Measurements from ENCODE around the gene EI24.

DNA sequence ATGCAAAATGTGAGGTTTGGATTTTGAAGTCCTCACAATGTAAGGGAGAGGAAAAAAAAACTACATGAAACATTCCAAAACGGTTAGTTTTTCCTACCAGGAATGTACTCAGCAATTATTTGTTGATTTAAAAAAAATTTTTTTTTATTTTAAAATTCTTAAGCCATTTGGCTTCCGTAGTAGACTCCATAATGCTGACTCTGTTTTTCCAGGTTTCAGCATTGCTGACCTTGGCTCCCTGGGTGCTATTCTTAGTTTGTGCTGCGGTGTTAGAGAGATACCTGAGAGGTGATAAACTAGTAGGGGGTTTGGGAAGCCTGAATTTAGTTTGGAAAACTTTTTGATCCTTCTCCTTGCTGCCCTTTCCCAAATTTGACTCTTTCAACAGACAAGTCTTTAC, 33.9 kb downstream of the EI24 start:
- TF ChIP-seq RFX5 (IDR thresholded peaks at IDR 0.05; ENCODE audit: low read length), result no peak
- TF ChIP-seq, protein P1, sequence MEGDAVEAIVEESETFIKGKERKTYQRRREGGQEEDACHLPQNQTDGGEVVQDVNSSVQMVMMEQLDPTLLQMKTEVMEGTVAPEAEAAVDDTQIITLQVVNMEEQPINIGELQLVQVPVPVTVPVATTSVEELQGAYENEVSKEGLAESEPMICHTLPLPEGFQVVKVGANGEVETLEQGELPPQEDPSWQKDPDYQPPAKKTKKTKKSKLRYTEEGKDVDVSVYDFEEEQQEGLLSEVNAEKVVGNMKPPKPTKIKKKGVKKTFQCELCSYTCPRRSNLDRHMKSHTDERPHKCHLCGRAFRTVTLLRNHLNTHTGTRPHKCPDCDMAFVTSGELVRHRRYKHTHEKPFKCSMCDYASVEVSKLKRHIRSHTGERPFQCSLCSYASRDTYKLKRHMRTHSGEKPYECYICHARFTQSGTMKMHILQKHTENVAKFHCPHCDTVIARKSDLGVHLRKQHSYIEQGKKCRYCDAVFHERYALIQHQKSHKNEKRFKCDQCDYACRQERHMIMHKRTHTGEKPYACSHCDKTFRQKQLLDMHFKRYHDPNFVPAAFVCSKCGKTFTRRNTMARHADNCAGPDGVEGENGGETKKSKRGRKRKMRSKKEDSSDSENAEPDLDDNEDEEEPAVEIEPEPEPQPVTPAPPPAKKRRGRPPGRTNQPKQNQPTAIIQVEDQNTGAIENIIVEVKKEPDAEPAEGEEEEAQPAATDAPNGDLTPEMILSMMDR (IDR thresholded peaks at IDR 0.05), result no peak
- TF ChIP-seq ELF1 (IDR thresholded peaks at IDR 0.05), result no peak
- no peak for TF ChIP-seq RXRA (IDR thresholded peaks at IDR 0.05; ENCODE audit: borderline replicate concordance, low read depth)
- no peak for TF ChIP-seq MEF2A (IDR thresholded peaks at IDR 0.05; ENCODE audit: borderline replicate concordance, low read depth)

All from SK-N-SH (cell line).